Lung (tissue), 12 donors: Measurements from ENCODE around the gene MYO10. TPM values are rescaled to one million over a fixed set of nuclear protein-coding genes. Genes with fewer than 3 reads are reported as not detected.

Experiments
- ATAC-seq: fragments of 200-7000 bp; cut with Tn5 transposase; one replicate; pipeline ENCODE4 v1.9.1; 2020; ENCODE audit warnings: moderate number of reproducible peaks; ENCODE audit not compliant: insufficient read depth, low FRiP score
- DNase-seq, 3 donors: peaks; one replicate each; pipeline ENCODE4 v3.0.0-alpha.2; 2013 to 2017
- H3K27ac ChIP-seq, 2 donors: one replicate each; pipeline ENCODE4 v1.5.1; 2013; ENCODE audit warnings: mild to moderate bottlenecking in 2 of 2, moderate library complexity in 2 of 2, control low read depth in 1 of 2, inconsistent platforms in 1 of 2, low read depth in 1 of 2, low read length in 1 of 2
- H3K27me3 ChIP-seq, 3 donors: one replicate each; pipeline ENCODE4 v1.5.1; 2013; ENCODE audit warnings: low read length in 2 of 3; ENCODE audit not compliant: control insufficient read depth in 3 of 3, insufficient read depth in 3 of 3
- H3K36me3 ChIP-seq, 4 donors: one replicate each; pipeline ENCODE4 v1.5.1; 2013; ENCODE audit warnings: low read length in 4 of 4, mild to moderate bottlenecking in 1 of 4, moderate library complexity in 1 of 4; ENCODE audit not compliant: control insufficient read depth in 4 of 4, insufficient read depth in 4 of 4
- H3K4me1 ChIP-seq, 5 donors: one replicate each; pipeline ENCODE4 v1.5.1; 2013; ENCODE audit warnings: low read length in 5 of 5, mild to moderate bottlenecking in 2 of 5, moderate library complexity in 1 of 5; ENCODE audit not compliant: control insufficient read depth in 5 of 5, insufficient read depth in 5 of 5
- H3K4me3 ChIP-seq: one replicate; pipeline ENCODE4 v1.5.1; 2013; ENCODE audit warnings: mild to moderate bottlenecking, control low read depth, moderate library complexity
- H3K9ac ChIP-seq, 2 donors: one replicate each; pipeline ENCODE4 v1.5.1; 2013; ENCODE audit warnings: low read length in 2 of 2, control low read depth in 1 of 2; ENCODE audit not compliant: insufficient read depth in 1 of 2
- H3K9me3 ChIP-seq, 4 donors: one replicate each; pipeline ENCODE4 v1.5.1; 2013; ENCODE audit warnings: low read length in 3 of 4, mild to moderate bottlenecking in 1 of 4, moderate library complexity in 1 of 4; ENCODE audit not compliant: control insufficient read depth in 4 of 4, insufficient read depth in 3 of 4
- CTCF ChIP-seq: IDR thresholded peaks from 2 replicates; pipeline ENCODE4 v1.5.1; 2012; ENCODE audit warnings: mild to moderate bottlenecking; ENCODE audit errors: control extremely low read depth, extremely low read depth
- WGBS, 2 donors: extraction: QIAGEN DNeasy Blood & Tissue Kit; methylation state at CpG; one replicate each; pipeline ENCODE4 v1.1.7; 2013; 5-methylcytosine and 5-hydroxymethylcytosine counted together
- polyA plus RNA-seq, 2 donors: library from polyadenylated mRNA; stranded (reverse); fragments of 200-250 nt; gene quantifications; one replicate each; pipeline ENCODE4 v1.2.1, GENCODE V29; 2013
- total RNA-seq, 2 donors: library from RNA; depleted of rRNA in 1 of 2; stranded (reverse); fragments of >200 nt in 1 of 2; gene quantifications; one replicate each; pipeline ENCODE4 v1.2.1, GENCODE V29; 2014 to 2021
- donor health status: control.
- donor health status: control.
- donor health status: Bipolar disorder and iron deficiency.
- donor health status: healthy.
- donor health status: DM: yes; HTN: yes; CAD: no.

MYO10 gene
- total and polyA plus RNA-seq, 4 donors = 10.6 to 71.5 (median 28.2) TPM

- no peak for ATAC-seq
- peaks cover 0 to 33% (median 19%) of the 10 kb centered on the region in 4 donors for H3K36me3 ChIP-seq
These were observed 271.7 kb downstream of the MYO10 start for GRCh38 chr5:16664368-16664767.

GRCh38 chr5:16663840-16664239 lies 272.2 kb downstream of the MYO10 start:
- Histone ChIP-seq H3K27me3 (no peaks in the 10 kb centered on the region), H3K9me3 (no peaks in the 10 kb centered on the region), H3K27ac (no peak overlapping the region), H3K4me1 (peaks cover 0 to 46% (median 7%) of the 10 kb centered on the region in 5 donors), H3K9ac (no peak overlapping the region), H3K36me3 (peaks cover 0 to 33% (median 19%) of the 10 kb centered on the region in 4 donors), H3K4me3 (no peak overlapping the region)
- ATAC-seq = no peak
- no peak for DNase-seq
- WGBS, 2 donors = 78 to 79% methylated on average over 4 of the region's 4 CpGs
- no peak for TF ChIP-seq CTCF

More at GRCh38 chr5:16664368-16664767, 271.7 kb downstream of the MYO10 start:
- Histone ChIP-seq H3K9ac (no peak overlapping the region), H3K27me3 (no peaks in the 10 kb centered on the region), H3K9me3 (no peaks in the 10 kb centered on the region), H3K4me1 (peaks cover 0 to 51% (median 7%) of the 10 kb centered on the region in 5 donors), H3K27ac (no peak overlapping the region), H3K4me3 (no peak overlapping the region)
- WGBS, 2 donors = 95 to 96% methylated on average over 5 of the region's 5 CpGs
- TF ChIP-seq CTCF = no peak
- no peak for DNase-seq

DNA sequence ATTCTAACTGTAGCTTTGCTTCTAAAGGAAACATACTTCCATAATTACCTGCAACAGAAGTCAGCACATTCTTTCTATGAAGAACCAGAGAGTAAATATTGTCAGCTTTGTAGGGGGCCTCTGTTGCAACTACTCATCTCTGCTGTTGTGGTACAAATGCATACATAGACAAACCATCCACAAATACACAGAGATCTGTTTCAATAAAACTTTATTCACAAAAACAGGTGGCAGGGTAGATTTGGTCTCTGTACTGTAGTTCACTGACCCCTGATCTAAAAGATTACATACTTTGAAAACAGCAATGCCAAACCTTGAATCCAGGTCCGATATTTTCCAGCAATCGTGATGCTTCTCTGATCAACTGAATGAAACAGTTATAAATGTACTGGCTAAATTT lies 274.4 kb downstream of the MYO10 start:
- H3K36me3 ChIP-seq = peaks cover 0 to 17% (median 8%) of the 10 kb centered on the region in 4 donors
- no peak overlapping the region for H3K4me3 ChIP-seq
- ATAC-seq (no peak), DNase-seq (no peak)
- 95 to 96% methylated on average over 2 of the region's 2 CpGs for WGBS, 2 donors
- H3K27me3 ChIP-seq = no peaks in the 10 kb centered on the region
- no peak overlapping the region for H3K27ac ChIP-seq
- TF ChIP-seq CTCF = no peak
- peaks cover 0 to 24% (median 0%) of the 10 kb centered on the region in 5 donors for H3K4me1 ChIP-seq
- H3K9me3 ChIP-seq = peaks cover 0 to 2% (median 0%) of the 10 kb centered on the region in 4 donors
- no peak overlapping the region for H3K9ac ChIP-seq

GRCh38 chr5:16660982-16661381 lies 275.1 kb downstream of the MYO10 start:
- H3K27ac ChIP-seq = no peak overlapping the region

More at GRCh38 chr5:16660982-16661381, 275.1 kb downstream of the MYO10 start:
- Histone ChIP-seq H3K4me1 (peaks cover 0 to 17% (median 0%) of the 10 kb centered on the region in 5 donors), H3K9me3 (peaks cover 0 to 2% (median 0%) of the 10 kb centered on the region in 4 donors), H3K4me3 (no peak overlapping the region), H3K9ac (no peak overlapping the region), H3K36me3 (peaks cover 0 to 12% (median 6%) of the 10 kb centered on the region in 4 donors), H3K27me3 (no peaks in the 10 kb centered on the region)
- no peak for ATAC-seq
- TF ChIP-seq CTCF = no peak
- 90 to 93% methylated on average over 5 of the region's 5 CpGs for WGBS, 2 donors
- DNase-seq = no peak
